HG03095 (cell line): Measurements from ENCODE around the gene KRT4.

Experiments
- ATAC-seq: cut with Tn5 transposase; IDR thresholded peaks from one replicate; pipeline ENCODE4 v1.9.1; 2021; ENCODE audit warnings: moderate library complexity; ENCODE audit not compliant: unreplicated experiment

KRT4 gene

DNA sequence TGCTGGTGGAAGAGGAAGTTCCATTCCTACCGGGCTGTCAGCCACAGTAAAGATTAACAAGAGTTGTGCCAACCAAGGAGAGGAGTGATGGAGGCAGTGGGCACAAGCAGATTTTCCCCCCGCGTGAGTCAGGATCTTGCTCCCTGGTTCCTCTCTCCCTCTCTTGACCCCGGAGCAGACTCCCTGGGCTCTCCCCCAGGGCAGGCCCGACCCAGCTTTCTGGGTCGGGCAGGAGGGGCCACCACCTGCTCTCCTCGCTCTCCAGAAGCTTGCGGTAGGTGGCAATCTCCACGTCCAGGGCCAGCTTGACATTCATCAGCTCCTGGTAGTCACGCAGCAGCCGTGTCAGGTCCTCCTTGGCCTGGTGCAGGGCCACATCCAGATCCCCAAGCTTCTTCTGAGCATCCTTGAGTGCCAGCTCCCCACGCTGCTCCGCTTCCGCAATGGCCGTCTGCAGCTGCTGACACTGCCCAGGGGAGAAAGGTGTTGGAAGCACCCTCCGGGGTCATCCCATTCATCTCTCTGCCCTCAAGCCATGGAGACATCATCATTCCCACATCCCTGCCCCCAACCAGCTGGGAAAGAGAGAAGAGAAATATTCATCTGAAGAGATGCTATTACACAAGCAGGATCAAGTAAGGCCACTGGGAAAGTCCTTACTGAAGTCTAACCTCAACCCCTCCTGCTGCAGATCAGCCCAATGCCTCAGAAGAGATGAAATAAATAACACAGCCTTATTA lies 9.0 kb upstream of the KRT4 start:
- ATAC-seq: no peak

DNA sequence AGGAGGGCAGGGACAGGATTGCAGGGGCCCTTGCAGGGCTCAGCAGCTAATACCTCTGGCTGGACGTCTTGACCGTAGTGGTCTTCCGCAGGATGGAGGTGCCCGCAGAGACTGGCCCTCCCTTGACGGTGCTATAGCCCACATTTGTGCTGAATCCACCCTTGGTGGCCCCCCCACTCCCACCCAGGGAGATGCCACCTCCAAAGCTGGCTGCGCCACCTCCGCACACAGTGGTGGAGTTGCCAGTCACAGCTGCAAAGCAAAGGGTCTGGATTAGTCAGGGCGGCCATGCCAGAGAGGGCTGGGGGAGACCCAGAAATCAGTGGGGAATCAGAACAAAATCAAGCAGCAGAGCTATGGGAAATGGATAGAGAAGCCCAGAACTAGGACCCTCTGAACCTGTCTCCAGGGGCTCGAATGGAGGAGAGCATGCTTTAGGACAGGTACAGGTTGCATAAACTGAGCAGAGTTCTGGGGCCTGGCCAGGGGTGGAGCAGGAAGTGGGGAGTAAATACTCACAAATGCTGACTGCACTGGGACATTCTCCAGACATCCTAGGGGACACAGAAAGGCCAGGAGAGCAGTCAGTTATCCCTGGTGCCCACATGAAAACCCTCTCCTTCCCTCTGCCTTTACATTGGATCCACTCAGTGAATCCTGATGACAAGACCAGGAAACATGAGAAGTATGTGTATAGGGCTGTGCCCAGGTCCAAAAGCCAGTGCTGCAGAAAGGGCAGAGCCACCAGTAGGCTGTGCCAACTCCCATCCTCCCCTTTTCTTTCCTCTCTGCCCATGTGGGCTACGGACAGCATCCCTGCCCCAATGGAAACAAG lies 8.1 kb upstream of the KRT4 start:
- ATAC-seq: no peak

- no peak for ATAC-seq
Observed at GRCh38 chr12:52821071-52821730, 7.3 kb upstream of the KRT4 start.

DNA sequence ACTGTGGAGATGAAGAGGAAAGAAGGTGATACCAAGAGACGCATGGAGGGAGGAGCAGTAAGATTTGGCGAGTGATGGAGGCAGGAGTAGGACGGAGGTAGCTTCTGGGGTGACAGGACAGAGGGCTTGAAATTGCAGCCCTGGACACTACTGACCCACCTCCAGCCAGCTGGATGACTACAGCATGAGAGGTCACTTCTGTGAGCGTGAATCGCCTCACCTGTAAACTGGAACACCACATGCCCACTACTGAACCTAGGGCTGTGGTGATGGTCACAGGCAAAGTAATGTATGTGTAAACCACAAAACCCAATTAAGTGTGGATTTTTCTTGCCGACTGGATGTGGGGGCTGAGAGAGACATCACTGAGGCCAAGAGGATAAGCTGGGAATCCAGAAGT lies 6.6 kb upstream of the KRT4 start:
- ATAC-seq: no peak

- ATAC-seq: no peak
Observed at GRCh38 chr12:52819731-52820510, 6.0 kb upstream of the KRT4 start.

GRCh38 chr12:52818887-52819420 lies 5.0 kb upstream of the KRT4 start:
- ATAC-seq: no peak

GRCh38 chr12:52818388-52818787 lies 4.5 kb upstream of the KRT4 start:
- no peak for ATAC-seq

GRCh38 chr12:52817699-52818238 lies 3.9 kb upstream of the KRT4 start:
- ATAC-seq: no peak

DNA sequence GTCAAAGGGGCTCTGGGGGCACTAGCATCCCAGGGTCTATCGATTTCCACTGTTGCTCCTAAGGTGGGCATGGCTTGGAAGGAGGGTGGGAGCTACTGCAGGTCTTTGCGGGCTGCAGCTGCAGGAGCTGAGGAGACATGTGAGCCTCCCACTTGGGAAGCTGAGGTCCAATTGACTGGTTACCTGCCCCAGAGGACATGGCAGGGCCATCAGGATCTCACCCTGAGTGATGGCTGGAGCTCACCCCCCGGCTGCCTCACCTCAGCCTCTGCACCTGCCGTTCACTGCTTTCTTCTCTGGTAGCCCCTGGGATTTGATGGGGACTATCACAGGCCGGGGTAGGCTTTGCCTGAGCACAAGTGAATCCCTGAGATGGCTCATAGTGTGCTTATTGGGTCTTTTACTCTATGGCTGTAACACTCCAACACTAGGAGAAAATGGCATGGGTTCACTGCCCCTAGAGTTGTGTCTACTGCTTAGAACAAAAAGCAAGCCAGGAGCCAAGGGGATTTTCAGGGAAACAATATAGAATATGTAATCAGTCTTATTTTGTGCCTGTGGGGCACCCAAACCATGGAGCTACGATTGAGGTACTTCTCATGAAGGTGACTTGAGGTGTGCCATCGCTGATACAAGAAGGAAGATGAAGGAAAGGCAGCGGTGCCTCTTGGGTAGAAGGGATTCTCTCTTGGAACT lies 3.2 kb upstream of the KRT4 start:
- no peak for ATAC-seq

- ATAC-seq: no peak
Observed at GRCh38 chr12:52815676-52816588, 2.0 kb upstream of the KRT4 start.

GRCh38 chr12:52815161-52815560 lies 1.2 kb upstream of the KRT4 start:
- ATAC-seq: no peak

GRCh38 chr12:52814710-52815155 lies 817 bp upstream of the KRT4 start:
- ATAC-seq: no peak

- ATAC-seq: no peak
Observed at GRCh38 chr12:52813203-52813819, 605 bp downstream of the KRT4 start.

GRCh38 chr12:52812749-52813148 lies 1.2 kb downstream of the KRT4 start:
- no peak for ATAC-seq

GRCh38 chr12:52812073-52812400 lies 1.9 kb downstream of the KRT4 start:
- no peak for ATAC-seq

GRCh38 chr12:52811191-52812072 lies 2.5 kb downstream of the KRT4 start:
- ATAC-seq: no peak

DNA sequence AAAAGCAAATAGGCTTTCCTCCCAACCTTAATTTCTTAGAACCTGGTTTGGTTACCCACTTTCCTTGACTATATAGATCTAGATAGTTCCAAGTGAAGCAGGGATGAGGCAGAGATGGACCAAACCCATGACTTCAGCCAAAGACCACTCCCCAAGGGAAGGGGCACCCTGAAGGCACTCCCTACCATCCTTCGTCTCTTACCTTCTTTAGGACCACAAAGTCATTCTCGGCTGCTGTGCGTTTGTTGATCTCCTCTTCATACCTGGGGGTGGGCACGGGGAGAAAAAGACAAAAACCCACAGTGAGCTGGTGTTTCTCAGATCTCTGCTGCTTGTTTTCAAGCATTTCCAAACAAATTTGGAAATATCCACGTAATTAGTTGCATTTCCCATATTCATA lies 3.4 kb downstream of the KRT4 start:
- ATAC-seq: no peak

- ATAC-seq: no peak
Observed at GRCh38 chr12:52809166-52809565, 4.8 kb downstream of the KRT4 start.
